H1 (cell line): ENCODE measurements around the gene SNTG2. TPM values are rescaled to one million over a fixed set of nuclear protein-coding genes. Genes with fewer than 3 reads are reported as not detected.

Experiments
- CTCF ChIA-PET: fragments of 300-600 bp; sonication (Branson Sonifier 250); formaldehyde crosslinking; loops from one replicate; lab custom pipeline; 2021; ENCODE audit not compliant: partially characterized antibody; lab: Charles Lee
- POLR2A ChIA-PET: fragments of 300-600 bp; sonication (Branson Sonifier 250); formaldehyde crosslinking; loops from one replicate; lab custom pipeline; 2021; ENCODE audit warnings: inconsistent platforms; ENCODE audit not compliant: partially characterized antibody; lab: Charles Lee
- DNase-seq, 2 experiments: peaks; one replicate each; pipeline versions ENCODE4 v3.0.0 to v3.0.0-alpha.2; 2010 to 2022; ENCODE audit warnings: low spot score in 2 of 2, low read depth in 1 of 2, mixed read lengths in 1 of 2
- FAIRE-seq: peaks from 2 replicates; lab custom pipeline; 2011; peaks lifted over from hg19 to GRCh38; lab: Jason Lieb, UNC
- H2AFZ ChIP-seq: 2 replicates; pipeline ENCODE4 v1.8.1; 2012; ENCODE audit warnings: low read length, inconsistent platforms
- H2AK5ac ChIP-seq: 2 replicates; pipeline ENCODE4 v1.6.1; 2013; ENCODE audit warnings: low read depth, low read length
- H2BK120ac ChIP-seq: replicated peaks from 2 replicates; pipeline ENCODE3; 2013; ENCODE audit warnings: low read depth, low read length, inconsistent platforms
- H2BK12ac ChIP-seq: 2 replicates; pipeline ENCODE4 v1.6.1; 2013; ENCODE audit warnings: low read depth, low read length
- H2BK15ac ChIP-seq: 2 replicates; pipeline ENCODE4 v1.6.1; 2013; ENCODE audit warnings: low read length
- H2BK20ac ChIP-seq: 2 replicates; pipeline ENCODE4 v1.6.1; 2013; ENCODE audit warnings: low read length
- H2BK5ac ChIP-seq: 2 replicates; pipeline ENCODE4 v1.6.1; 2013; ENCODE audit warnings: low read depth, low read length
- H3K14ac ChIP-seq: 2 replicates; pipeline ENCODE4 v1.6.1; 2013; ENCODE audit warnings: inconsistent platforms; ENCODE audit not compliant: insufficient read length
- H3K18ac ChIP-seq: 2 replicates; pipeline ENCODE4 v1.6.1; 2013; ENCODE audit warnings: low read length; ENCODE audit errors: extremely low read depth
- H3K23ac ChIP-seq: 2 replicates; pipeline ENCODE4 v1.6.1; 2013; ENCODE audit warnings: inconsistent platforms; ENCODE audit not compliant: insufficient read length
- H3K23me2 ChIP-seq: 2 replicates; pipeline ENCODE4 v1.6.1; 2013; ENCODE audit warnings: low read depth, low read length
- H3K27ac ChIP-seq: 2 replicates; pipeline ENCODE4 v1.6.1; 2011; ENCODE audit warnings: low read depth, low read length, inconsistent platforms
- H3K27me3 ChIP-seq, 4 experiments: replicated peaks in 1 of 4; 1 replicate in 1 of 4; 2 replicates in 3 of 4; pipeline versions ENCODE4 v1.6.1 to v1.8.1; 2011 to 2013; ENCODE audit warnings: low read length in 3 of 4, mild to moderate bottlenecking in 3 of 4, inconsistent platforms in 2 of 4, mixed read lengths in 2 of 4, moderate library complexity in 1 of 4; ENCODE audit not compliant: control insufficient read depth in 3 of 4, insufficient read depth in 3 of 4; ENCODE audit errors: extremely low read depth in 1 of 4
- H3K36me3 ChIP-seq, 4 experiments: 2 replicates each; pipeline versions ENCODE4 v1.6.1 to v1.8.1; 2011 to 2013; ENCODE audit warnings: mild to moderate bottlenecking in 4 of 4, low read length in 3 of 4, moderate library complexity in 2 of 4, control low read depth in 1 of 4, inconsistent platforms in 1 of 4; ENCODE audit not compliant: insufficient read depth in 4 of 4, control insufficient read depth in 2 of 4
- H3K4ac ChIP-seq: replicated peaks from 2 replicates; pipeline ENCODE3; 2013; ENCODE audit warnings: low read length, low read depth, mixed read lengths, inconsistent platforms; ENCODE audit not compliant: insufficient read length
- H3K4me1 ChIP-seq, 4 experiments: replicated peaks in 1 of 4; 1 replicate in 1 of 4; 2 replicates in 3 of 4; pipeline versions ENCODE4 v1.6.1 to v1.8.1; 2011 to 2013; ENCODE audit warnings: low read length in 3 of 4, inconsistent platforms in 2 of 4, mixed read lengths in 1 of 4; ENCODE audit not compliant: insufficient read depth in 4 of 4, control insufficient read depth in 3 of 4
- H3K4me2 ChIP-seq, 2 experiments: 2 replicates each; pipeline versions ENCODE4 v1.6.1 to v1.8.1; 2011 to 2013; ENCODE audit warnings: low read depth in 2 of 2, low read length in 2 of 2, control low read depth in 1 of 2, inconsistent platforms in 1 of 2, mild to moderate bottlenecking in 1 of 2; ENCODE audit not compliant: insufficient read depth in 1 of 2
- H3K4me3 ChIP-seq, 4 experiments: fragments of 200-600, 300-600 bp in 1 of 4; sonication (generic), shearing (Covaris generic), sonication (Bioruptor Twin) in 1 of 4; 2 replicates each; pipeline versions ENCODE4 v1.5.1 to v1.8.1; 2011 to 2016; ENCODE audit warnings: low read length in 4 of 4, low read depth in 3 of 4, control low read depth in 2 of 4, inconsistent platforms in 2 of 4, mild to moderate bottlenecking in 2 of 4, mixed read lengths in 1 of 4, moderate library complexity in 1 of 4; ENCODE audit not compliant: insufficient read depth in 2 of 4; ENCODE audit errors: extremely low read depth in 1 of 4
- H3K56ac ChIP-seq: replicated peaks from 2 replicates; pipeline ENCODE3; 2013; ENCODE audit warnings: low read depth, mild to moderate bottlenecking, mixed read lengths, low read length, inconsistent platforms; ENCODE audit not compliant: insufficient read length
- H3K79me1 ChIP-seq: 2 replicates; pipeline ENCODE4 v1.6.1; 2013; ENCODE audit warnings: low read depth, low read length, control low read depth
- H3K79me2 ChIP-seq, 2 experiments: 2 replicates each; pipeline versions ENCODE4 v1.6.1 to v1.8.1; 2012 to 2013; ENCODE audit warnings: low read length in 2 of 2, mild to moderate bottlenecking in 2 of 2, inconsistent platforms in 1 of 2; ENCODE audit not compliant: insufficient read depth in 2 of 2, control insufficient read depth in 1 of 2
- H3K9ac ChIP-seq, 4 experiments: replicated peaks in 1 of 4; 1 replicate in 1 of 4; 2 replicates in 3 of 4; pipeline versions ENCODE4 v1.6.1 to v1.8.1; 2011 to 2013; ENCODE audit warnings: low read depth in 3 of 4, low read length in 3 of 4, control low read depth in 2 of 4, mild to moderate bottlenecking in 2 of 4, moderate library complexity in 2 of 4, inconsistent platforms in 1 of 4; ENCODE audit errors: extremely low read depth in 1 of 4
- H3K9me3 ChIP-seq, 2 experiments: 2 replicates each; pipeline versions ENCODE4 v1.6.1 to v1.8.1; 2012 to 2013; ENCODE audit warnings: mild to moderate bottlenecking in 2 of 2, moderate library complexity in 2 of 2, control low read depth in 1 of 2, inconsistent platforms in 1 of 2, low read depth in 1 of 2, low read length in 1 of 2, mixed read lengths in 1 of 2; ENCODE audit not compliant: insufficient read depth in 2 of 2
- H4K20me1 ChIP-seq, 2 experiments: replicated peaks in 1 of 2; 2 replicates each; pipeline versions ENCODE3 to v1.8.1; 2011 to 2013; ENCODE audit warnings: inconsistent platforms in 2 of 2, low read length in 2 of 2, mild to moderate bottlenecking in 1 of 2; ENCODE audit not compliant: insufficient read depth in 2 of 2, control insufficient read depth in 1 of 2
- H4K5ac ChIP-seq: 2 replicates; pipeline ENCODE4 v1.6.1; 2013; ENCODE audit warnings: low read length, low read depth, mixed read lengths, inconsistent platforms; ENCODE audit not compliant: insufficient read length
- H4K8ac ChIP-seq: 2 replicates; pipeline ENCODE4 v1.8.0; 2013; ENCODE audit warnings: mild to moderate bottlenecking, moderate library complexity, low read length, inconsistent platforms; ENCODE audit not compliant: insufficient read depth; ENCODE audit errors: extremely low read depth
- H4K91ac ChIP-seq: replicated peaks from 2 replicates; pipeline ENCODE3; 2013; ENCODE audit warnings: low read length, mixed read lengths, inconsistent platforms; ENCODE audit not compliant: insufficient read length
- ATF2 ChIP-seq: IDR thresholded peaks from 2 replicates; pipeline ENCODE4 v1.6.1; 2012; ENCODE audit warnings: low read length, inconsistent platforms
- CBX8 ChIP-seq: fragments of 300-800, 300-1000 bp; sonication (generic); IDR thresholded peaks from 2 replicates; pipeline ENCODE4 v1.7.1; 2016; ENCODE audit warnings: low read depth, low read length, borderline replicate concordance
- CEBPB ChIP-seq: IDR thresholded peaks from 2 replicates; pipeline ENCODE4 v1.6.1; 2012; ENCODE audit warnings: low read depth, low read length
- GTF2F1 ChIP-seq: IDR thresholded peaks from 2 replicates; pipeline ENCODE4 v1.6.1; 2012; ENCODE audit warnings: low read depth, low read length, improper control_type of control experiment, borderline replicate concordance
- HDAC6 ChIP-seq: IDR thresholded peaks from one replicate; pipeline ENCODE4 v1.7.1; 2012; ENCODE audit warnings: low read depth, mild to moderate bottlenecking, inconsistent platforms, low read length, moderate library complexity
- JUN ChIP-seq: IDR thresholded peaks from 2 replicates; pipeline ENCODE4 v1.6.1; 2011; ENCODE audit warnings: low read depth, mild to moderate bottlenecking, improper control_type of control experiment, low read length
- MAFK ChIP-seq: IDR thresholded peaks from 2 replicates; pipeline ENCODE4 v1.6.1; 2012; ENCODE audit warnings: low read depth, mild to moderate bottlenecking, improper control_type of control experiment, low read length
- PHF8 ChIP-seq: fragments of 200-600 bp; sonication (generic); conservative IDR thresholded peaks from 2 replicates; pipeline ENCODE4 v1.7.1; 2012; ENCODE audit warnings: low read depth, mild to moderate bottlenecking, inconsistent platforms, low read length, moderate library complexity
- RXRA ChIP-seq: IDR thresholded peaks from 2 replicates; pipeline ENCODE4 v1.6.1; 2011; ENCODE audit warnings: low read depth, mild to moderate bottlenecking, low read length, moderate library complexity; ENCODE audit not compliant: insufficient read depth
- SIRT6 ChIP-seq: IDR thresholded peaks from one replicate; pipeline ENCODE4 v1.7.1; 2012; ENCODE audit warnings: low read length, inconsistent platforms
- SIX5 ChIP-seq: IDR thresholded peaks from 2 replicates; pipeline ENCODE4 v1.6.1; 2011; ENCODE audit warnings: mild to moderate bottlenecking, low read depth, low read length
- WGBS, 2 experiments: shearing (Covaris generic) in 1 of 2; methylation state at CpG; one replicate each; pipeline versions ENCODE4 v1.1.6 to v1.1.7; 2013 to 2015; ENCODE audit warnings: low lambda C conversion rate in 2 of 2, mixed read lengths in 2 of 2, inconsistent platforms in 1 of 2, low coverage in 1 of 2, missing lambda C conversion rate in 1 of 2; ENCODE audit not compliant: insufficient replicate concordance in 2 of 2, insufficient coverage in 1 of 2, insufficient read length in 1 of 2; ENCODE audit errors: extremely low coverage in 1 of 2, missing lambda C conversion rate in 1 of 2; 5-methylcytosine and 5-hydroxymethylcytosine counted together
- polyA plus RNA-seq, 7 experiments: library from polyadenylated mRNA; depleted of rRNA in 3 of 7; stranded (reverse) in 5 of 7; unstranded in 2 of 7; fragments of >200 nt in 5 of 7; fragments of 200-250 nt in 2 of 7; gene quantifications; 1 replicate in 5 of 7; 2 replicates in 1 of 7; 4 replicates in 1 of 7; pipeline versions ENCODE4 v1.2.1 to v1.2.3, GENCODE V29; 2011 to 2013; ENCODE audit warnings: missing spikeins in 2 of 7, mixed read lengths in 2 of 7
- total RNA-seq: library from RNA; stranded (reverse); fragmentation: NEBNext Ultra II Directional; extraction: Animal tissue kit (Norgen Biotek cat#: 25700); gene quantifications from 2 replicates; pipeline ENCODE4 v1.2.1, GENCODE V29; 2021

The SNTG2 gene
- total and polyA plus RNA-seq, 2 of the 8 experiments (the other 6 are each of a cell fraction or from before 2014, with no cell fraction given) = 6.6 to 18.1 TPM

- Histone ChIP-seq H3K14ac (no peak overlapping the region), H3K18ac (no peak overlapping the region)
- TF ChIP-seq ATF2 = no peak
- no peak for TF ChIP-seq CBX8
- no peak for TF ChIP-seq MAFK
- TF ChIP-seq HDAC6 = no peak
- TF ChIP-seq SIX5 = no peak
- no peak for TF ChIP-seq RXRA
- TF ChIP-seq PHF8 = no peak
- no peak for TF ChIP-seq SIRT6
- no peak for TF ChIP-seq GTF2F1
- TF ChIP-seq JUN = no peak
- TF ChIP-seq CEBPB = no peak
- TF ChIP-seq, all 59 proteins: peak for 0
- Histone ChIP-seq H4K20me1 (peaks cover 7 to 21% of the 10 kb centered on the region in 2 experiments), H3K79me1 (peaks cover 15% of the 10 kb centered on the region), H3K36me3 (peaks cover 0 to 16% (median 5%) of the 10 kb centered on the region in 4 experiments; a peak in 5 of 8 replicates), H3K9me3 (no peaks in the 10 kb centered on the region), H3K23me2 (no peaks in the 10 kb centered on the region), H2BK20ac (no peak overlapping the region), H2BK15ac (no peak overlapping the region), H3K56ac (no peak overlapping the region), H3K9ac (no peak overlapping the region), H3K4me3 (no peak overlapping the region), H3K23ac (no peak overlapping the region), H3K4me1 (peaks cover 4 to 12% (median 6%) of the 10 kb centered on the region in 4 experiments), H2BK120ac (no peak overlapping the region), H3K4me2 (no peak overlapping the region), H4K5ac (no peak overlapping the region), H3K79me2 (peaks cover 10 to 76% of the 10 kb centered on the region in 2 experiments), H3K27me3 (0 out of 7 replicates have a peak, but pooled peaks cover 0 to 4% (median 0%) of the 10 kb centered on the region in 4 experiments), H3K27ac (no peak overlapping the region), H4K91ac (no peak overlapping the region), H2BK12ac (no peak overlapping the region), H2AK5ac (no peak overlapping the region), H2AFZ (no peak overlapping the region), H3K4ac (no peak overlapping the region), H4K8ac (no peak overlapping the region), H2BK5ac (no peak overlapping the region)
- 75% methylated on average over 3 of the region's 3 CpGs; no CpG with 5 or more reads in 1 of the 2 experiments for WGBS, 2 experiments
- FAIRE-seq = no peak
- ChIA-PET CTCF (interaction anchor here (0.7 kb wide), 1 partner anchor 93 kb away, joined by 3 read pairs; no protein-coding TSS in a partner anchor), POLR2A (interaction anchor here (1.0 kb wide), 1 partner anchor 20 kb away, joined by 3 read pairs; no protein-coding TSS in a partner anchor)
- DNase-seq = no peak
These were observed 30.6 kb downstream of the SNTG2 start for GRCh38 chr2:981258-981657.
